Measurements from ENCODE around the gene ZNF727. TPM values are rescaled to one million over a fixed set of nuclear protein-coding genes. Genes with fewer than 3 reads are reported as not detected.

The ZNF727 gene
- polyA plus RNA-seq (2012; ENCODE audit: insufficient read length, low read depth) = not detected

DNA sequence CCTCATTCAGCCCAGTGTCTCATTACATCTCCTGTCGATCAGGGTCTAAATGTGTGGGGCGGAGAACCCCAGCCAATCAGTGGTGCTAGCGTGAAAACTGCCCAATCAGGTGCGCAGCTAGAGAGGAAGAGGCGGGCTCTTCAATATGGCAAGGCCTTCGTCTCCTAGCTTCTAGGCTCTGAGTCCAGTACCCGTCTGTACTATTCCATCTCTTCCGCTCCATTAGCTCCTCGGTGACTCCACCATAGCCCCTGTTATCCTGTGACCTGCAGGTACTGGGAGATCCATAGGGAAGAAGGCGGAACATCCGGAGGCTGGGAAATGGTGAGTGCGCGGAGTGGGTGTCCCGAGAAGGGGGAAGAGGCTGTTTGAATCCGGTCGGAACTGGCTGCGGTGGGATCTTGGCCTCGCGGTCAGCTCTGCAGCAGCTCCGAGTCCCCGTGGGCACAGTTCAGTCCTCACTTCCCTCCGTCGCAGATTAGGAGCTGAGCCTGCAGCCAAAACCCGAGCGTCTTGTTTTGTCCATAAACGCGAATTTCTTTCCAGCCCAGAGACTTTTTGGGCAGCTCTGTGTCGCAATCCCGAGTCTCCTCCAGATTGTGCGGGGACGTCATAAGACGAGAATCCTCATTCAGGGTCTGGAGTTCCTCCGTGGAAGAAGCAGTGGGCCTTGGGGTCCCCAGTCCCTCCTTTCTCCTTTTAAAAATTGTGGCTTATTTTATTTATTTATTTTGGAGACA, at the start of gene ZNF727:
TSS of gene ZNF727 (plus strand) at position 134 of the 740 bp plus-strand sequence. CDS start at position 322, 188 bp downstream.
- TF ChIP-seq TAF1 (IDR thresholded peaks at IDR 0.05; ENCODE audit: borderline replicate concordance, insufficient read depth, low read length) = no peak
- TF ChIP-seq SIN3A (IDR thresholded peaks at IDR 0.05; ENCODE audit: borderline replicate concordance, insufficient read depth, low read length) = no peak
- no peak for TF ChIP-seq POLR2AphosphoS5 (IDR thresholded peaks at IDR 0.05; ENCODE audit: low read depth, low read length)
- TF ChIP-seq FOXP2 (optimal IDR thresholded peaks at IDR 0.05; ENCODE audit: borderline replicate concordance, extremely low read depth, extremely low read length, insufficient read depth) = no peak
- TF ChIP-seq, protein P1, sequence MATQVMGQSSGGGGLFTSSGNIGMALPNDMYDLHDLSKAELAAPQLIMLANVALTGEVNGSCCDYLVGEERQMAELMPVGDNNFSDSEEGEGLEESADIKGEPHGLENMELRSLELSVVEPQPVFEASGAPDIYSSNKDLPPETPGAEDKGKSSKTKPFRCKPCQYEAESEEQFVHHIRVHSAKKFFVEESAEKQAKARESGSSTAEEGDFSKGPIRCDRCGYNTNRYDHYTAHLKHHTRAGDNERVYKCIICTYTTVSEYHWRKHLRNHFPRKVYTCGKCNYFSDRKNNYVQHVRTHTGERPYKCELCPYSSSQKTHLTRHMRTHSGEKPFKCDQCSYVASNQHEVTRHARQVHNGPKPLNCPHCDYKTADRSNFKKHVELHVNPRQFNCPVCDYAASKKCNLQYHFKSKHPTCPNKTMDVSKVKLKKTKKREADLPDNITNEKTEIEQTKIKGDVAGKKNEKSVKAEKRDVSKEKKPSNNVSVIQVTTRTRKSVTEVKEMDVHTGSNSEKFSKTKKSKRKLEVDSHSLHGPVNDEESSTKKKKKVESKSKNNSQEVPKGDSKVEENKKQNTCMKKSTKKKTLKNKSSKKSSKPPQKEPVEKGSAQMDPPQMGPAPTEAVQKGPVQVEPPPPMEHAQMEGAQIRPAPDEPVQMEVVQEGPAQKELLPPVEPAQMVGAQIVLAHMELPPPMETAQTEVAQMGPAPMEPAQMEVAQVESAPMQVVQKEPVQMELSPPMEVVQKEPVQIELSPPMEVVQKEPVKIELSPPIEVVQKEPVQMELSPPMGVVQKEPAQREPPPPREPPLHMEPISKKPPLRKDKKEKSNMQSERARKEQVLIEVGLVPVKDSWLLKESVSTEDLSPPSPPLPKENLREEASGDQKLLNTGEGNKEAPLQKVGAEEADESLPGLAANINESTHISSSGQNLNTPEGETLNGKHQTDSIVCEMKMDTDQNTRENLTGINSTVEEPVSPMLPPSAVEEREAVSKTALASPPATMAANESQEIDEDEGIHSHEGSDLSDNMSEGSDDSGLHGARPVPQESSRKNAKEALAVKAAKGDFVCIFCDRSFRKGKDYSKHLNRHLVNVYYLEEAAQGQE (IDR thresholded peaks at IDR 0.05; ENCODE audit: insufficient read depth in 1 of 2, low read depth in 2 of 2, low read length in 2 of 2) = no peak

DNA sequence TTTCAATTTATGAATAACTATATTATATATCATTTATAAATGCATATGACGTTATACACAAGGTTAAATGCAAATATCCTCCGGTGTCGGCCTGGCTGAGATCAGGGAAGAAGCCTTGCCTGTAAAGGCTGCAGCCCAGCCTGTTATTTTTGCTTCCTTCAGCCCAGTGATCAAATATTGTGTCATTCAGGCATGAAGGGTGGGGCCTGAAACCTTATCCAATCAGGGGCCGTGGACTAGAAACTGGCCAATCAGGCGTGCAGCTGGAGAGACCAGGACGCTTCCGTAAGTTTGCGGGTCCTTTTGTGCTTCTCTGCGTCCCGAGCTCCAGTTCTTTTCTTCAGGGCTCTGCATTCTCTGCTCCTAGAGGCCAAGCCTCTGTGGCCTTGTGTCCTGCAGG, 46.7 kb upstream of the ZNF727 start, which contains the start of gene ZNF722:
TSS of gene ZNF722 (plus strand) at position 301 of the 400 bp plus-strand sequence. CDS start 113 bp downstream, outside the sequence.
- TF ChIP-seq POLR2AphosphoS5 (IDR thresholded peaks at IDR 0.05; ENCODE audit: low read depth, low read length) (no peak), SIN3A (IDR thresholded peaks at IDR 0.05; ENCODE audit: borderline replicate concordance, insufficient read depth, low read length) (no peak), TAF1 (IDR thresholded peaks at IDR 0.05; ENCODE audit: borderline replicate concordance, insufficient read depth, low read length) (no peak), FOXP2 (optimal IDR thresholded peaks at IDR 0.05; ENCODE audit: borderline replicate concordance, extremely low read depth, extremely low read length, insufficient read depth) (no peak)
- TF ChIP-seq, protein P1 (IDR thresholded peaks at IDR 0.05; ENCODE audit: insufficient read depth in 1 of 2, low read depth in 2 of 2, low read length in 2 of 2) = no peak

DNA sequence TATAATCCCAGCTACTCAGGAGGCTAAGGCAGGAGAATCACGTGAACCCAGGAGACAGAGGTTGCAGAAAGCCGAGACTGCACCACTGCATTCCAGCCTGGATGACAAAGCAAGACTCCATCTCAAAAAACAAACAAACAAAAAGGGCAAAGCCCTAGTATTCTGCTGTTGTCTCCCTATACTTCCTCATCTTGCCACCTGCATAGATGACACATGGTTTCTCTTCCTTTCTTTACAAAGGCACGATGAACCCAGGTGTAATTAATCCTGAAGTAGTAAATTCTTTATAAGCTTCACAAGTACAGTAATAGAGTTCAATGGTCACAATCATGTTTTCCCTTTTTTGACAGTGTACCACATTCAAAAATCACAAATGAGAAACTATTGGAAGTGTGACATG, 9.8 kb upstream of the ZNF727 start:
- TF ChIP-seq POLR2AphosphoS5 (IDR thresholded peaks at IDR 0.05; ENCODE audit: low read depth, low read length) (no peak), TAF1 (IDR thresholded peaks at IDR 0.05; ENCODE audit: borderline replicate concordance, insufficient read depth, low read length) (no peak), FOXP2 (optimal IDR thresholded peaks at IDR 0.05; ENCODE audit: borderline replicate concordance, extremely low read depth, extremely low read length, insufficient read depth) (no peak), SIN3A (IDR thresholded peaks at IDR 0.05; ENCODE audit: borderline replicate concordance, insufficient read depth, low read length) (no peak)
- TF ChIP-seq, protein P1 (IDR thresholded peaks at IDR 0.05; ENCODE audit: insufficient read depth in 1 of 2, low read depth in 2 of 2, low read length in 2 of 2) = no peak

DNA sequence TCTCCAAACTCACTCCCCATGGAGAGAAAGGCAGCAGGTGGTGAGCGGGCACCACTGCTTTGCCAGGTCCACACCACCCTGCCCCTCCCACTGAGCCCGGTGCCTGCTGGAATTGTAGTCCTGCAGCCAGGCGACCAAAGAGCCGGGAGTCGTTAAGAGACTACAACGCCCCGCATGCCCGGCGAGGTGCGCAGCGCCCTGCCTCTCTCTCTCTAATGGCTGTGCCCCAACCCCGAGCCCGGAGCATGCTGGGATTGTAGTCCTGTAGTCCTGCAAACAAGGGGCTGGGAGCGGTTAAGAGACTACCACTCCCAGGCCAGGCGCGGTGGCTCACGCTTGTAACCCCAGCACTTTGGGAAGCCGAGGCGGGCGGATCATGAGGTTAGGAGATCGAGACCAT, 8.1 kb upstream of the ZNF727 start:
- TF ChIP-seq SIN3A (IDR thresholded peaks at IDR 0.05; ENCODE audit: borderline replicate concordance, insufficient read depth, low read length) = no peak
- TF ChIP-seq POLR2AphosphoS5 (IDR thresholded peaks at IDR 0.05; ENCODE audit: low read depth, low read length) = no peak
- TF ChIP-seq FOXP2 (optimal IDR thresholded peaks at IDR 0.05; ENCODE audit: borderline replicate concordance, extremely low read depth, extremely low read length, insufficient read depth) = no peak
- TF ChIP-seq TAF1 (IDR thresholded peaks at IDR 0.05; ENCODE audit: borderline replicate concordance, insufficient read depth, low read length) = no peak
- TF ChIP-seq, protein P1 (IDR thresholded peaks at IDR 0.05; ENCODE audit: insufficient read depth in 1 of 2, low read depth in 2 of 2, low read length in 2 of 2) = no peak
